ENCODE results near the gene UBR4. TPM values are rescaled to one million over a fixed set of nuclear protein-coding genes. Genes with fewer than 3 reads are reported as not detected.

Gene UBR4
- total and polyA plus RNA-seq, 2 experiments from 2014 or later: 49.4 to 63.7 TPM

DNA sequence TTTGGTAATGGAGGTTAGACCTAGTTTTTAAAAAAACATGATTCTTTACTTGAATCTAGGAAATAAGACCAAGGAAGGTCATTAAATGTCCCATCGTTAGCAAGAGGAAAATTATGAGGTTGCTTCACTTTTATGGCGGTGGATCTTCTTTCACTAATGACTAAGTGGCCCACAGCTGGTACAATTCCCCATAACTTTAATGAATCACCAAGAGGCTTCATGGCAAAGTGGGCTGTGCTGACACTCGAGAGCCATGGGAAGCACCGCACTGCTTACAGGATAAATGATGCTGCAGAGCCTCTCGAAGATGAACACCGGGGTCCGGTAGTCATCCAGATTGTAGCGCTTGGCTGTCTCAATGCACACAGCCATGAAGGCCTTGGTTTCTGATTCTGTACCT, 108.8 kb downstream of the UBR4 start:
- no peaks in the 10 kb centered on the region for H4K20me1 ChIP-seq (ENCODE audit: insufficient read depth)
- 85 to 86% methylated on average over 8 of the region's 8 CpGs for WGBS, 2 experiments (ENCODE audit: low coverage in 1 of 2, low lambda C conversion rate in 2 of 2, missing lambda C conversion rate in 2 of 2)
- in situ Hi-C loops (cut with MboI): no loop called here
- TF ChIP-seq EZH2 (IDR thresholded peaks at IDR 0.05; ENCODE audit: insufficient read depth, poor library complexity, severe bottlenecking): no peak
- TF ChIP-seq EZH2phosphoT487 (IDR thresholded peaks at IDR 0.05; ENCODE audit: insufficient read depth, low read depth): no peak
- no peaks in the 10 kb centered on the region for H3K27me3 ChIP-seq (replicated peaks; ENCODE audit: insufficient read depth)
- H3K79me2 ChIP-seq (ENCODE audit: insufficient read depth): peaks cover 13% of the 10 kb centered on the region; the same call in 1 of the 2 replicates
- H3K9ac ChIP-seq: no peak overlapping the region
- H2AFZ ChIP-seq: no peak overlapping the region
- H3K27ac ChIP-seq: no peak overlapping the region; the same call in 1 of the 2 replicates
- peak; percentile 57 for DNase-seq
- H3K36me3 ChIP-seq (ENCODE audit: low read depth): peaks cover 98% of the 10 kb centered on the region
- H3K4me1 ChIP-seq (ENCODE audit: insufficient read depth): peaks cover 4% of the 10 kb centered on the region; the same call in 1 of the 2 replicates
- no peak overlapping the region for H3K4me2 ChIP-seq (ENCODE audit: unreplicated experiment)
- H3K4me3 ChIP-seq: no peak overlapping the region
- no peaks in the 10 kb centered on the region for H3K9me3 ChIP-seq (ENCODE audit: low read depth)
- H3F3A ChIP-seq (ENCODE audit: insufficient read depth): peaks cover 24% of the 10 kb centered on the region; the same call in 1 of the 2 replicates
- no peaks in the 10 kb centered on the region for H3K9me2 ChIP-seq (ENCODE audit: insufficient read depth)

DNA sequence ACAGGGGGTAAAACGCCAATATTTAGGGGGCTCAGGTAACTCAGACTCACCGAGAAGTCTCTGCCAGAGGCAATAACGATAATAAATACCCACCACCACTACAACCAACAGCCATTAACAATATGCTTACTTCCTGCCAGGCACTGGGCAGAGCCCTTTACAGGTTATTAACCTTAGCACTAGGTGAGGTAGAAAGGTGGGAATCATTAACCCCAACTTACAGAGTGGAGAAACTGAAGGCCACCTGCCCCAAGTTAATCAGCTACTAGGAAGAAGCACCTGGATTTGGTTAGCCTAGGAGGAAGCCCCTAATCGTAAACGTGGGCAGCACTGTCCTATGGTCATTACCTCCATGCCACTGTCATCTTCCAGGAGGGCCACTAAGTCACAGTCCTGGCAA, 110.0 kb downstream of the UBR4 start:
- Histone ChIP-seq H3K27me3 (replicated peaks; ENCODE audit: insufficient read depth) (no peaks in the 10 kb centered on the region), H4K20me1 (ENCODE audit: insufficient read depth) (no peaks in the 10 kb centered on the region), H3K9me3 (ENCODE audit: low read depth) (no peaks in the 10 kb centered on the region), H3K4me2 (ENCODE audit: unreplicated experiment) (no peak overlapping the region), H3K27ac (no peak overlapping the region), H3K79me2 (ENCODE audit: insufficient read depth) (peaks cover 13% of the 10 kb centered on the region; the same call in 1 of the 2 replicates), H3K9me2 (ENCODE audit: insufficient read depth) (no peaks in the 10 kb centered on the region), H3F3A (ENCODE audit: insufficient read depth) (peaks cover 24% of the 10 kb centered on the region; the same call in 1 of the 2 replicates), H3K9ac (no peak overlapping the region), H3K4me1 (ENCODE audit: insufficient read depth) (peaks cover 4% of the 10 kb centered on the region; the same call in 1 of the 2 replicates), H2AFZ (no peak overlapping the region), H3K36me3 (ENCODE audit: low read depth) (peaks cover 100% of the 10 kb centered on the region), H3K4me3 (no peak overlapping the region)
- WGBS, 2 experiments (ENCODE audit: low coverage in 1 of 2, low lambda C conversion rate in 2 of 2, missing lambda C conversion rate in 2 of 2): 93 to 95% methylated on average over 5 of the region's 5 CpGs
- DNase-seq: no peak
- in situ Hi-C loops (cut with MboI): no loop called here
- TF ChIP-seq EZH2 (IDR thresholded peaks at IDR 0.05; ENCODE audit: insufficient read depth, poor library complexity, severe bottlenecking) (no peak), EZH2phosphoT487 (IDR thresholded peaks at IDR 0.05; ENCODE audit: insufficient read depth, low read depth) (no peak)

DNA sequence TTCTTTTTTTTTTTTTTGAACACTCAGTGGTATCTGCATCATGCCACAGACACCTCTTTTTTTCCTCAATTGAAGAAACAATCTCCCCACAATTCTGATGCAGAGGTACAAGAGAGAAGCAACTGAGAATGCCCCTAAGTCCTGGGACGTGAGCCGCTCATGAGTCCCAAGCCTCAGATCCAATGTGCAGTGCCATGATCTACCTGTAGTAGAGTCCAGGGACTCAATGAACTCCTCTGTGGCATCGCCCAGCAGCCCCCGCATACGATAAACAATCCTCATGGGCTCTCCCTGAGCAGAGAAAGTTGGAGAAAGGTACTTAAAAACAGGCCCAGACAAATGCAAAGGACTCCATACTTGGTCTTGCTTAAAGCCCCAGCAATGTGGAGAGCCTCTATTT, 113.1 kb downstream of the UBR4 start:
- no peak overlapping the region for H3K4me2 ChIP-seq (ENCODE audit: unreplicated experiment)
- H3K9me2 ChIP-seq (ENCODE audit: insufficient read depth): no peaks in the 10 kb centered on the region
- H3K9me3 ChIP-seq (ENCODE audit: low read depth): no peaks in the 10 kb centered on the region
- peaks cover 4% of the 10 kb centered on the region; the same call in 1 of the 2 replicates for H3K4me1 ChIP-seq (ENCODE audit: insufficient read depth)
- H3K79me2 ChIP-seq (ENCODE audit: insufficient read depth): peaks cover 13% of the 10 kb centered on the region; the same call in 1 of the 2 replicates
- H3F3A ChIP-seq (ENCODE audit: insufficient read depth): peaks cover 13% of the 10 kb centered on the region; the same call in 1 of the 2 replicates
- 83 to 87% methylated on average over 5 of the region's 5 CpGs for WGBS, 2 experiments (ENCODE audit: low coverage in 1 of 2, low lambda C conversion rate in 2 of 2, missing lambda C conversion rate in 2 of 2)
- H3K27me3 ChIP-seq (replicated peaks; ENCODE audit: insufficient read depth): no peaks in the 10 kb centered on the region
- no peak overlapping the region for H3K27ac ChIP-seq
- no peak for TF ChIP-seq EZH2phosphoT487 (IDR thresholded peaks at IDR 0.05; ENCODE audit: insufficient read depth, low read depth)
- TF ChIP-seq EZH2 (IDR thresholded peaks at IDR 0.05; ENCODE audit: insufficient read depth, poor library complexity, severe bottlenecking): no peak
- no peak for DNase-seq
- H3K9ac ChIP-seq: no peak overlapping the region
- no peak overlapping the region for H2AFZ ChIP-seq
- H4K20me1 ChIP-seq (ENCODE audit: insufficient read depth): no peaks in the 10 kb centered on the region
- in situ Hi-C loops (cut with MboI): no loop called here
- H3K36me3 ChIP-seq (ENCODE audit: low read depth): peaks cover 100% of the 10 kb centered on the region
- H3K4me3 ChIP-seq: no peak overlapping the region

DNA sequence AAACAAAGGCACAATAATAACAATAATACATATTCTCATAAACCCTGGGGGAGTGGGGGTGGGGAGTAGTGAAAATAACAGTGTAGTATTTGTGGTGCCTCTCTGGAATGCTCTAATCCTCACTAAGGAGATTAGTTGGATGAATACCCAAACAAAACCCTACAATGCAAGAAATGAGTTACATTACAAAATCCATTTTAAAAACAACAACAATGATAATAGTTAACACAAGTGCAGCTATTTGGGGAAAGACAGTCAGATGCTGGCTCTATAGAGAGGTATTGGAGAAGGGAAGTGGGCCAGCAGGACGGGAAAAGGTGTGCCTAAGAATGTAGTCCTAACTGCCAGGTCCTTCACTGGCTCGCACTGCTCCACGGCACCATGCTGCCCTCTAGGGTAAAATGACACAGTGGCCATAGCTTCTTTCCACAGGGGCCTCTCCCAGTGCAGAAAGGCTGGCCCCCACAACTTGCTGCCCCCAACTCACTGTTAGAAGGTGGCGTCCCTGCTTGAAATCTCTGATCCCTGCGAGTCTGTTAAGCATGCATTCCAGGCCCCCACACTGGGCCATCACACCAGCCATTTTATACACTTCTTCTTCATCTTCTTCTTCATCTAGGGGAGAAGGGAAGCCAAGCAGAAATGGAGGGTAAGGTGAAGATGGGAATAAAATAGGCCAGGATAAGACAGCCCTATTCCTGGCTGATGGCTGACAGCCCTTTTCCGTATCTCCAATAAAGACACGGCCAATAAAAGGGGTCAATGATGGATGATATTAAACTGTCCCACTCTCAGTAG, 113.8 kb downstream of the UBR4 start:
- Histone ChIP-seq H3K79me2 (ENCODE audit: insufficient read depth) (peaks cover 13% of the 10 kb centered on the region; the same call in 1 of the 2 replicates), H3K9me3 (ENCODE audit: low read depth) (no peaks in the 10 kb centered on the region), H4K20me1 (ENCODE audit: insufficient read depth) (no peaks in the 10 kb centered on the region), H3K27me3 (replicated peaks; ENCODE audit: insufficient read depth) (no peaks in the 10 kb centered on the region), H3K36me3 (ENCODE audit: low read depth) (peaks cover 100% of the 10 kb centered on the region), H3K4me1 (ENCODE audit: insufficient read depth) (peaks cover 4% of the 10 kb centered on the region; the same call in 1 of the 2 replicates), H3K4me3 (no peak overlapping the region), H3K9ac (no peak overlapping the region), H3F3A (ENCODE audit: insufficient read depth) (peaks cover 9% of the 10 kb centered on the region; the same call in 1 of the 2 replicates), H3K9me2 (ENCODE audit: insufficient read depth) (no peaks in the 10 kb centered on the region), H3K27ac (no peak overlapping the region), H2AFZ (no peak overlapping the region), H3K4me2 (ENCODE audit: unreplicated experiment) (no peak overlapping the region)
- in situ Hi-C loops (cut with MboI): no loop called here
- DNase-seq: peak; percentile 37
- WGBS, 2 experiments (ENCODE audit: low coverage in 1 of 2, low lambda C conversion rate in 2 of 2, missing lambda C conversion rate in 2 of 2): 77 to 83% methylated on average over 7 of the region's 7 CpGs
- TF ChIP-seq EZH2 (IDR thresholded peaks at IDR 0.05; ENCODE audit: insufficient read depth, poor library complexity, severe bottlenecking) (no peak), EZH2phosphoT487 (IDR thresholded peaks at IDR 0.05; ENCODE audit: insufficient read depth, low read depth) (no peak)

All from GM23248 (cell line).